DND-41 (cell line): ENCODE results near the gene FOXP1.

Experiments
- ATAC-seq: fragments of 200-7000 bp; cut with Tn5 transposase; 3 replicates; pipeline ENCODE4 v1.9.1; 2021; ENCODE audit warnings: low read depth; ENCODE audit not compliant: insufficient read depth
- DNase-seq: peaks from one replicate; pipeline ENCODE4 v3.0.0-alpha.2; 2020
- H2AFZ ChIP-seq: 2 replicates; pipeline ENCODE4 v1.6.0; 2012; ENCODE audit warnings: low read depth, low read length
- H3K27ac ChIP-seq: 2 replicates; pipeline ENCODE4 v1.5.1; 2012; ENCODE audit warnings: low read length, inconsistent platforms
- H3K27me3 ChIP-seq: fragments of 200-600 bp; sonication (generic); 2 replicates; pipeline ENCODE4 v1.6.0; 2012; ENCODE audit warnings: low read length, mild to moderate bottlenecking, inconsistent platforms; ENCODE audit not compliant: insufficient read depth, poor library complexity
- H3K36me3 ChIP-seq: 2 replicates; pipeline ENCODE4 v1.5.1; 2012; ENCODE audit warnings: low read length, inconsistent platforms; ENCODE audit not compliant: insufficient read depth
- H3K4me1 ChIP-seq: 2 replicates; pipeline ENCODE4 v1.5.1; 2012; ENCODE audit warnings: mild to moderate bottlenecking, low read length; ENCODE audit not compliant: insufficient read depth
- H3K4me2 ChIP-seq: 2 replicates; pipeline ENCODE4 v1.6.0; 2012; ENCODE audit warnings: mild to moderate bottlenecking, moderate library complexity, low read length, inconsistent platforms; ENCODE audit not compliant: insufficient read depth
- H3K4me3 ChIP-seq, 2 experiments: fragments of 200-600 bp in 1 of 2; shearing (Covaris generic) in 1 of 2; 2 replicates each; pipeline ENCODE4 v1.5.1; 2012 to 2016; ENCODE audit warnings: inconsistent platforms in 2 of 2, low read length in 2 of 2, mild to moderate bottlenecking in 2 of 2, low read depth in 1 of 2, moderate library complexity in 1 of 2
- H3K79me2 ChIP-seq: 2 replicates; pipeline ENCODE4 v1.6.0; 2012; ENCODE audit warnings: low read length, inconsistent platforms; ENCODE audit not compliant: insufficient read depth
- H3K9ac ChIP-seq: 2 replicates; pipeline ENCODE4 v1.6.0; 2012; ENCODE audit warnings: low read depth, mild to moderate bottlenecking, inconsistent platforms, low read length, moderate library complexity
- H3K9me3 ChIP-seq: 2 replicates; pipeline ENCODE4 v1.5.1; 2012; ENCODE audit warnings: low read length, moderate library complexity, mild to moderate bottlenecking, inconsistent platforms; ENCODE audit not compliant: insufficient read depth, severe bottlenecking
- H4K20me1 ChIP-seq: 2 replicates; pipeline ENCODE4 v1.6.0; 2012; ENCODE audit warnings: low read length; ENCODE audit not compliant: insufficient read depth
- CTCF ChIP-seq: IDR thresholded peaks from 2 replicates; pipeline ENCODE4 v1.5.1; 2012; ENCODE audit warnings: borderline replicate concordance, low read length, moderate library complexity, mild to moderate bottlenecking; ENCODE audit not compliant: poor library complexity, severe bottlenecking; ENCODE audit errors: extremely low read depth
- EZH2 ChIP-seq: IDR thresholded peaks from 3 replicates; pipeline ENCODE4 v1.6.1; 2012; ENCODE audit warnings: borderline replicate concordance, low read depth, mild to moderate bottlenecking, moderate library complexity, low read length, inconsistent platforms; ENCODE audit not compliant: severe bottlenecking

FOXP1 gene

DNA sequence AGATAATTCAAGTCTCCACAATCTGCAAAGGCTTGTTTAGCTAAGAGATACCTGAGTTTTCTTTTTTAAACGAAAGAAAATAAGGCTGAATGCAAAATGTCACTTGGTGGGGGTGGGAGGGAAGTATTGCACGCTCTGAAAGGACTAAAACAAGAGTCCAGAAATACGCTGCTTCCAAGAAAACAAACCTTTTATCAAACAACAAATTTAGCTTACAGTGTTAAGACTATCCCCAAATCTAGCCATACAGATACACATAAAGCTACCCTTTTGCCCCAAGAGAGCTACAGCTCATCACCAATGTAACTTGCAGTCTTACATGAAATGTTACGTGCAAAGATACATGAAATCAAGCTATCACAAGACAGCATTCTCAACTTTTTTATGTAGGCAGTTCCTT, 522.5 kb downstream of the FOXP1 start:
- no peak overlapping the region for H3K4me2 ChIP-seq
- H3K36me3 ChIP-seq = no peaks in the 10 kb centered on the region
- H3K9ac ChIP-seq = no peak overlapping the region
- peaks cover 53% of the 10 kb centered on the region for H4K20me1 ChIP-seq
- DNase-seq (no peak), ATAC-seq (no peak)
- peaks cover 96% of the 10 kb centered on the region for H3K79me2 ChIP-seq
- H3K9me3 ChIP-seq = no peaks in the 10 kb centered on the region
- H3K27me3 ChIP-seq = no peaks in the 10 kb centered on the region
- TF ChIP-seq CTCF (no peak), EZH2 (no peak)
- H3K4me1 ChIP-seq = peaks cover 36% of the 10 kb centered on the region
- no peak overlapping the region for H2AFZ ChIP-seq
- no peak overlapping the region for H3K4me3 ChIP-seq
- no peak overlapping the region for H3K27ac ChIP-seq

GRCh38 chr3:71060536-71060935, 523.0 kb downstream of the FOXP1 start:
- TF ChIP-seq EZH2 = no peak
- TF ChIP-seq CTCF = no peak
- no peak overlapping the region for H3K4me2 ChIP-seq
- no peak for ATAC-seq
- peaks cover 31% of the 10 kb centered on the region for H3K4me1 ChIP-seq
- H3K4me3 ChIP-seq = no peak overlapping the region
- H2AFZ ChIP-seq = no peak overlapping the region
- no peak for DNase-seq
- no peaks in the 10 kb centered on the region for H3K36me3 ChIP-seq
- no peak overlapping the region for H3K27ac ChIP-seq
- H3K9ac ChIP-seq = no peak overlapping the region
- peaks cover 53% of the 10 kb centered on the region for H4K20me1 ChIP-seq
- H3K27me3 ChIP-seq = no peaks in the 10 kb centered on the region
- H3K9me3 ChIP-seq = no peaks in the 10 kb centered on the region
- peaks cover 96% of the 10 kb centered on the region for H3K79me2 ChIP-seq

GRCh38 chr3:71057526-71057894, 526.0 kb downstream of the FOXP1 start:
- ATAC-seq (no peak), DNase-seq (no peak)
- Histone ChIP-seq H3K9me3 (no peaks in the 10 kb centered on the region), H3K27me3 (no peaks in the 10 kb centered on the region), H4K20me1 (peaks cover 58% of the 10 kb centered on the region), H3K4me3 (no peak overlapping the region), H2AFZ (no peak overlapping the region), H3K4me2 (no peak overlapping the region), H3K79me2 (peaks cover 100% of the 10 kb centered on the region), H3K4me1 (peaks cover 11% of the 10 kb centered on the region), H3K9ac (no peak overlapping the region), H3K27ac (no peak overlapping the region), H3K36me3 (peaks cover 22% of the 10 kb centered on the region)
- TF ChIP-seq CTCF (no peak), EZH2 (no peak)

DNA sequence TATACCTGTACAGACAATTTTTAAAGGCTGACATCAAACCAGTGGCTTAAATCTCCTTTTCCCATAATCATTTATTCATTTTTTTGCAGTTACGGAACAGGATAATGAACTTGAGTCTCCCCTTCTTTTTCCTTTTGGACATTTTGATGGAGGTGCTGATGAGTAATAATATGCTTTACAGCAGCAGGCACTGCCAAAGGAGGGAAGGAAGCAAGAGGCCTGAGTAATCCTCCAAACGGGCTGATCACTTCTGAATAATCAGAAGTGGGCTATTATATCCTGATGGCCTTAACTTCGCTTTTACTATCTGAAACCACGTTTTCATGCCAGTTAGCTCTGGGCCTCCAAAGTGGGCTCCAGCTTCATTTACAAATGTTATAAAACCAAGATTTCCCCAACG, 527.2 kb downstream of the FOXP1 start:
- no peak overlapping the region for H3K4me3 ChIP-seq
- no peak overlapping the region for H3K9ac ChIP-seq
- DNase-seq (no peak), ATAC-seq (no peak)
- no peak overlapping the region for H3K27ac ChIP-seq
- no peak overlapping the region for H2AFZ ChIP-seq
- H3K27me3 ChIP-seq = no peaks in the 10 kb centered on the region
- H3K4me2 ChIP-seq = no peak overlapping the region
- peaks cover 100% of the 10 kb centered on the region for H3K79me2 ChIP-seq
- TF ChIP-seq EZH2 = no peak
- no peak for TF ChIP-seq CTCF
- H4K20me1 ChIP-seq = peaks cover 60% of the 10 kb centered on the region
- peaks cover 4% of the 10 kb centered on the region; the same call in 1 of the 2 replicates for H3K4me1 ChIP-seq
- H3K9me3 ChIP-seq = no peaks in the 10 kb centered on the region
- peaks cover 34% of the 10 kb centered on the region for H3K36me3 ChIP-seq
